ENCODE data around the gene TNFRSF8. TPM values are rescaled to one million over a fixed set of nuclear protein-coding genes. Genes with fewer than 3 reads are reported as not detected.

Gene TNFRSF8
- total RNA-seq = not detected
- polyA plus RNA-seq = not detected
- 0 to 4.4 (median 1.1) reads per million in 6 experiments for total RNA-seq

DNA sequence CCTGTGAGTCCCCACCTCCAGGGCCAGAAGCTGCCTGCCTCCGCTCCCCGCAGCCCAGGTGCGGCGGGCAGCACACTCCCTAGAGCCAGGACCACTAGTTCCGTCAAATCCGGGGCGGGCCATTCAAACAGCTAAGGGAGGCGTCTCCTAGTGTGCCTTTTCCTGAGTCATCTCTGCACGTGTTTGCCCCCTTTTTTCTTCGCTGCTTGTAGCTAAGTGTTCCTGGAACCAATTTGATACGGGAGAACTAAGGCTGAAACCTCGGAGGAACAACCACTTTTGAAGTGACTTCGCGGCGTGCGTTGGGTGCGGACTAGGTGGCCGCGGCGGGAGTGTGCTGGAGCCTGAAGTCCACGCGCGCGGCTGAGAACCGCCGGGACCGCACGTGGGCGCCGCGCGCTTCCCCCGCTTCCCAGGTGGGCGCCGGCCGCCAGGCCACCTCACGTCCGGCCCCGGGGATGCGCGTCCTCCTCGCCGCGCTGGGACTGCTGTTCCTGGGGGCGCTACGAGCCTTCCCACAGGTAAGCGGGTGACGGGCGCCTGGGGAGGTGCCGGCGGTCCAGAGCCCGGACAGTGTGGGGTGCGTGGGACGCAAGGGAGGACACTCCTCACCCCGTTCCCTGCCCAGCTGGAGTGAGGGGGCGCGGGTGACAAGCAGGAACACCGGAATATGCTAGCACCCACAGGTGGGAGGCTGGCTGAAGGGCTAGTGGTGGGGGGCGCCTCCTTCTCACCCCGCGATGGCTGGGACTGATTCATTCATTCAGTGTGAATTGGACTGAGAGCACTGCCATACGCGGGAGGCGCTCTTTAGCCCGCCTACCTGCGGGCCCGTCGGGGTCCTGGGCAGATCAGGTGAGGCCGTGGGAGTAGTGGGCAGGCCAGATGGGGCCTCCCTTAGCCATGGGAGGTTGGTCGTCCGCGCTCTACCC is at the start of gene TNFRSF8:
Gene TNFRSF8 (plus strand): TSS at position 163 of the 932 bp plus-strand sequence. CDS start 296 bp downstream, at position 459.
- Mint-ChIP-seq H3K27ac (no peak within 1 kb of the TSS), H3K27me3 (peaks cover 15 to 68% (median 49%) of the 10 kb centered on the region in 5 donors), H3K36me3 (no peaks in the 10 kb centered on the region), H3K9me3 (peaks cover 0 to 3% (median 0%) of the 10 kb centered on the region in 9 donors), H3K4me1 (peaks cover 8 to 36% (median 27%) of the 10 kb centered on the region in 4 donors), H3K4me3 (peak within 1 kb of the TSS; percentile 59 to 81 (median 72))
- peak in 3 of 10 donors; percentile 6 to 24 (median 15) for DNase-seq
- POLR2A ChIA-PET = no interaction called here
- peak; percentile 52 to 69 for ATAC-seq

DNA sequence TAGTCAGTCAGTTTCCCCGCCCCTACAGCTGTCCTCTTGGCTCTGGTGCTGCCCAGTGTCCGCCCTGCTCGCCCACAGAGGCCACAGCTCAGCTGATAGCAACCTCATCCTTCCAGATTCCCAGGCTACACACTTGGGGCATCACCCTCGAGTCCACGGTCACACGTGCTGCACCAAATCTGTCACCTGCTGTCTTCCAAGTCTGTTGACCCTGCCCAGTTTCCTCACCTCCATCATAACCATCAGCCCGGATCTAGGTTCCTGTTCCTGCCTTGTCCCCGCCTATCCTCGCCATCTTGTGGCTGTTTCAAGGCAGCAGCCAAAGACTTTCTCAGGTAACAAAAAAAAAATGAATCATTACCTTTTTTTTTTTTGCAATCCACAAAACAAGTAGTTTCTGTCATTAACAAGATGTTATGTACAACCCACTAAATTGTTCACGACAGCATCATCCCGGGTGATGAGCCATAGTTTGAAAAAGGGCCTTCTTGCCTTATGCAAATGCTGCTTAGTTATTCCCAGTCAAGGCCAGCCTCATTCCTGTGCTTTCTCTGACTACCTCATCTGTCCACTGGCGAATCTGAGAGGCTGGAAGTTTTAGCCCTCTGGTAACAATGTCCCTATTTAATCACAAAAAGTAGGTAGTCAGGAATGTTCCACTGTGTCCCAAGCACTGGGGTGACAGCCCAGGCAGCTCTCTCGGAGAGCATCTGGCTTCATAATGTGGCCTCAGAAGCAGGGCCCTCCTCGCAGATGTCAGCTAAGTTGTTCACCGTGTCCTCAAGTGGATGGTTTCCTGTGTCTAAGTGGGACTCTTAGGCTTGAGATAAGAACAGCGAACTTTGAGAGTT is 48.7 kb upstream of the TNFRSF8 start:
- no peak for ATAC-seq
- H3K4me3 Mint-ChIP-seq = no peak overlapping the region
- no peaks in the 10 kb centered on the region for H3K9me3 Mint-ChIP-seq
- peak in 1 of 10 donors; percentile 18 for DNase-seq
- POLR2A ChIA-PET = no interaction called here
- H3K27ac Mint-ChIP-seq = peak overlapping the region in 5 of 10 donors; percentile 4 to 58 (median 39)
- H3K4me1 Mint-ChIP-seq = peaks cover 0 to 4% (median 3%) of the 10 kb centered on the region in 4 donors
- peaks cover 0 to 36% (median 7%) of the 10 kb centered on the region in 3 donors for H3K36me3 Mint-ChIP-seq
- peaks cover 0 to 2% (median 0%) of the 10 kb centered on the region in 5 donors for H3K27me3 Mint-ChIP-seq

DNA sequence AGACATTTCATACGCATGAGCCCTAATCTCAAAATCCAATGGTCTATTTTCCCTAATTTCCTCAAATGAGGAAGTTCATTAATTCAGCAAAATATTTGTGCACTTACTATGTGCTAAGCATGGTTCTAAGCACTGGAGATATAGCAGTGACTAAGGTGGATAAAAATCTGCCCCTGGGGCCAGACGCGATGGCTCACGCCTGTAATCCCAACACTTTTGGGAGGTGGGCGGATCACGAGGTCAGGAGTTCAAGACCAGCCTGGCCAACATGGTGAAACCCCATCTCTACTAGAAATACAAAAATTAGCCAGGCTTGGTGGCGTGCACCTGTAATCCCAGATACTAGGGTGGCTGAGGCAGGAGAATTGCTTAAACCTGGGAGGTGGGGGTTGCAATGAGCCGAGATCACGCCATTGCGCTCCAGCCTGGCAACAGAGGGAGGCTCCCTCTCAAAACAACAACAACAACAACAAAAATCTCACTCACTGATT is 48.1 kb upstream of the TNFRSF8 start:
- peak overlapping the region in 1 of 10 donors; percentile 39 for H3K27ac Mint-ChIP-seq
- no peaks in the 10 kb centered on the region for H3K9me3 Mint-ChIP-seq
- peaks cover 0 to 2% (median 0%) of the 10 kb centered on the region in 5 donors for H3K27me3 Mint-ChIP-seq
- ATAC-seq = no peak
- POLR2A ChIA-PET = no interaction called here
- no peak overlapping the region for H3K4me3 Mint-ChIP-seq
- peak in 1 of 10 donors; percentile 36 for DNase-seq
- H3K4me1 Mint-ChIP-seq = peaks cover 3 to 8% (median 7%) of the 10 kb centered on the region in 4 donors
- peaks cover 0 to 30% (median 3%) of the 10 kb centered on the region in 3 donors for H3K36me3 Mint-ChIP-seq

DNA sequence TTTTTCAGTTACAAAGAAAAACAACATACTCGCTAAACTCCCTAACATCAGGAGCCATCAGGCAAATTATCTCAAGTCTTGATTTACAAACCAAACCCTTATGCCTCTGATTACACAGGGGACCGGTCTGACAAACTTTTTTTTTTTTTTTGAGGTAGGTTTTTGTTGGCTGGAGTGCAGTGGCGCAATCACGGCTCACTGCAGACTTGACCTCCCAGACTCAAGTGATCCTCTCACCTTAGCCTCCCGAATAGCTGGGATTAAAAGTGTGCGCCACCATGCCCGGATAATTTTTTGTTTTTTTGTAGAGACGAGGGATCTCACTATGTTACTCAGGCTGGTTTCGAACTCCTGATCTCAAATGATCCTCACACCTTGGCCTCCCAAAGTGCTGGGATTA is 47.6 kb upstream of the TNFRSF8 start:
- H3K36me3 Mint-ChIP-seq = peaks cover 0 to 25% (median 3%) of the 10 kb centered on the region in 3 donors
- peak in 1 of 10 donors; percentile 4 for DNase-seq
- no peak for ATAC-seq
- POLR2A ChIA-PET = interaction anchor here (0.7 kb wide), 1 partner anchor 624 kb away, joined by 3 read pairs; no protein-coding TSS in a partner anchor
- H3K4me1 Mint-ChIP-seq = peaks cover 6 to 12% (median 10%) of the 10 kb centered on the region in 4 donors
- peaks cover 0 to 2% (median 0%) of the 10 kb centered on the region in 5 donors for H3K27me3 Mint-ChIP-seq
- no peaks in the 10 kb centered on the region for H3K9me3 Mint-ChIP-seq
- H3K27ac Mint-ChIP-seq = no peak overlapping the region
- H3K4me3 Mint-ChIP-seq = no peak overlapping the region

DNA sequence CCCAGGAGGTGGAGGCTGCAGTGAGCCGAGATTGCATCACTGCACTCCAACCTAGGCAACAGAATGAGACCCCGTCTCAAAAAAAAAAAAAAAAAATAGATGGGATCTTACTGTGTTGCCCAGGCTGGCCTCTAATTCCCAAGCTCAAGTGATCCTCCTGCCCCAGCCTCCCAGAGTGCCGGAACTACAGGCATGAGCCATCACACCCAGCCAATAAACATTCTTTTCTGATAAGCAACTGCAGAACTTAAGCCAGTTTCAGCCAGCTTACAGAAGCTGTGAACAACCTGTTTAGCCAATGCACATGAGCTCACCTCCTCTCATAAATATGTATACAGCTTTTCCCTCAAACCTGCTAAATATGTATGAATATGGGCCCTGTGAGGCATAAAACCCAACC is 46.9 kb upstream of the TNFRSF8 start:
- H3K27me3 Mint-ChIP-seq = peaks cover 0 to 2% (median 0%) of the 10 kb centered on the region in 5 donors
- no peak overlapping the region for H3K4me3 Mint-ChIP-seq
- H3K27ac Mint-ChIP-seq = no peak overlapping the region
- H3K36me3 Mint-ChIP-seq = peaks cover 0 to 18% (median 3%) of the 10 kb centered on the region in 3 donors
- H3K9me3 Mint-ChIP-seq = no peaks in the 10 kb centered on the region
- ATAC-seq (no peak), DNase-seq (peak in 1 of 10 donors; percentile 8)
- H3K4me1 Mint-ChIP-seq = peaks cover 6 to 15% (median 10%) of the 10 kb centered on the region in 4 donors
- POLR2A ChIA-PET = interaction anchor here (1.3 kb wide), 1 partner anchor 108 kb away, joined by 3 read pairs; no protein-coding TSS in a partner anchor

DNA sequence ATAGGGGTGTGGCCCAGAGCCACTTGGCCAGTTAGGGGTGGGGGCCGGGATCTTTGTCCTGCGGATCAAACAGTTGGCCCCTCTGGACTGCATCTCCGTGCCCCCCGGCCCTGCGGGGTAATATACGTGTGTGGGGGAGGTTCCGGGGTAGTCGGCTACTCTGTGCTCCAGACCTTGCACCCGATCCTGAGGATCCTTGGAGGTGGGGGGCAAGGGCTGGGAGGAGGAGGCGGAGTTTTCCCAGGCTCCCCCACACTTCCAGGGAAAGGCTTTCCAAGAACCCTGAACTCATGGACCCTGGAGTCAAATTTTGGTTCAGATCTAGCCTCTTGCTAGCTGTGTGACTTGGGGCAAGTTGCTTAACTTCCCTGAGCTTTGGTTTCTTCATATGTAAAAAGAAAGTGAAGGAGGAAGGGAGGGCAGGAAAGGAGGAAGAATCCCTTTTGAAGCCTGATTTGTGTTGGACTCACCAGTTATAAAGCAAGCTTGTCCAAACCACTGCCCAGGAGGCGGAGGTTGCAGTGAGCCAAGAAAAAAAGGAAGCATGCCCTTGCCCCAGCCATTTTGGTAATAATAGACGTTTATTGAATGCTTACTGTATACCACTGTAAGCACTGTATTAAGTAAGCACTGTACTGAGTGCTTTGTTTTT is 43.1 kb upstream of the TNFRSF8 start:
- H3K4me3 Mint-ChIP-seq = peak overlapping the region; percentile 76 to 93 (median 87)
- POLR2A ChIA-PET = interaction anchor here (0.6 to 3.3 kb wide), 4 partner anchors 11 to 111 kb away, joined by 3 to 34 read pairs (median 10); partner anchors contain the start of gene MFN2
- H3K4me1 Mint-ChIP-seq = peaks cover 3 to 26% (median 14%) of the 10 kb centered on the region in 4 donors
- peaks cover 0 to 2% (median 0%) of the 10 kb centered on the region in 5 donors for H3K27me3 Mint-ChIP-seq
- H3K9me3 Mint-ChIP-seq = no peaks in the 10 kb centered on the region
- DNase-seq (peak in 2 of 10 donors; percentile 8 to 10), ATAC-seq (no peak)
- H3K27ac Mint-ChIP-seq = peak overlapping the region in 7 of 10 donors; percentile 46 to 93 (median 56)
- peaks cover 0 to 21% (median 9%) of the 10 kb centered on the region in 3 donors for H3K36me3 Mint-ChIP-seq

DNA sequence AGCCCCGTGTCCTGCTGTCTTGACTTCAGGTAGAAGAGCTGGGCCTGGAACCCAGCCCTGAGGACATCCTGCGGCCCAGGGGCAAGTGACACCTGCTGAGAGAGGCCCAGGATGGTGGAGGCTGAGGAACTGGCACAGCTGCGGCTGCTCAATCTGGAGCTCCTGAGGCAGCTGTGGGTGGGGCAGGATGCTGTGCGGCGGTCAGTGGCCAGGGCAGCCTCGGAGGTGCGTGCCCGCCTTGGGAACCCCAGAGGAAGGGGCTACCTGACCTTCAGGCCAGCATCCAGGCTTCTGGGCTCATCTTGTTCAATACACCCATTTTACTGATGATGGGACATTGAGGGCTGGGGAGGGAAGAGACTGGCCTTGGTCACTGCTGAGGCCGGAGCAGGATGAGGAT is 41.5 kb upstream of the TNFRSF8 start:
- Mint-ChIP-seq H3K27me3 (peaks cover 0 to 2% (median 0%) of the 10 kb centered on the region in 5 donors), H3K27ac (peak overlapping the region in 2 of 10 donors; percentile 40 to 63), H3K4me3 (peak overlapping the region in 3 of 10 donors; percentile 12 to 65 (median 14)), H3K4me1 (peaks cover 5 to 31% (median 14%) of the 10 kb centered on the region in 4 donors), H3K36me3 (peaks cover 0 to 32% (median 15%) of the 10 kb centered on the region in 3 donors), H3K9me3 (no peaks in the 10 kb centered on the region)
- ATAC-seq (no peak), DNase-seq (peak in 1 of 10 donors; percentile 32)
- POLR2A ChIA-PET = interaction anchor here (0.6 to 1.0 kb wide), 2 partner anchors 93 to 114 kb away, joined by 4 read pairs; no protein-coding TSS in a partner anchor

DNA sequence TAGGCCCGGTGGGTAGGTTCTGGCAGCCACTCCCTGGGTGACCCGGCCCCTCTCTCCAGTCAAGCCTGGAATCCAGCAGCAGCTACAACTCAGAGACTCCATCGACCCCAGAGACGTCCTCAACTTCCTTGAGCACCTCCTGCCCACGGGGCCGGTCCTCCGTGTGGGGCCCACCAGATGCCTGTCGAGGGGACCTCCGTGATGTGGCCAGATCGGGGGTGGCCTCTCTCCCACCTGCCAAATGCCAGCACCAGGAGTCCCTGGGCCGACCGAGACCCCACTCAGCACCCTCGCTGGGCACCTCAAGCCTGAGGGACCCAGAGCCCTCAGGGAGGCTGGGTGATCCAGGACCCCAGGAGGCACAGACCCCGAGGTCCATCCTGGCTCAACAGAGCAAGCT is 41.1 kb upstream of the TNFRSF8 start:
- Mint-ChIP-seq H3K36me3 (peaks cover 0 to 37% (median 15%) of the 10 kb centered on the region in 3 donors), H3K4me1 (peaks cover 5 to 31% (median 14%) of the 10 kb centered on the region in 4 donors), H3K4me3 (peak overlapping the region in 2 of 10 donors; percentile 14 to 65), H3K27me3 (peaks cover 0 to 2% (median 0%) of the 10 kb centered on the region in 5 donors), H3K27ac (peak overlapping the region in 1 of 10 donors; percentile 63), H3K9me3 (no peaks in the 10 kb centered on the region)
- DNase-seq (peak in 1 of 10 donors; percentile 58), ATAC-seq (no peak)
- POLR2A ChIA-PET = interaction anchor here (1.0 kb wide), 1 partner anchor 114 kb away, joined by 4 read pairs; no protein-coding TSS in a partner anchor

DNA sequence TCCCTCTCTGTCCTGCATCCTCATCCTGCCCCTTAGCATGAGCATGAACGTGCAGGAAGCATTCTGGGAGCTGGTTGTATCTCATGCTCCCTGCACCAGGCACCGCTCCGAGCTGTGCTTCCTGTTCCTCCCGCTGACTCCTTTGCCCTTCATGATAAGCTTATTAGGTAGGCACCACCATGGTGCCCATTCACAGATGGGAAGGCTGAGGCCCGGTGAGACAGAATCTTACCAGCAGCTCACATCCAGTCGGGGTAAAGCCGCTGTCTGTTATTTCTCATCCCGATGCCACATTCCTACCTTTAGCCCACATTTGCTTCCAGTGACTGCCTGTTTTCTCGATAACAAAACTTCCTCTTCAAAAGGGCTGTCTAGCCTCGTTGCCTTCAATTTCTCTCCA is 36.5 kb upstream of the TNFRSF8 start:
- no peaks in the 10 kb centered on the region for H3K27me3 Mint-ChIP-seq
- H3K4me3 Mint-ChIP-seq = no peak overlapping the region
- ATAC-seq (no peak), DNase-seq (peak in 1 of 10 donors; percentile 27)
- H3K4me1 Mint-ChIP-seq = peaks cover 0 to 15% (median 2%) of the 10 kb centered on the region in 4 donors
- no peaks in the 10 kb centered on the region for H3K9me3 Mint-ChIP-seq
- H3K36me3 Mint-ChIP-seq = peaks cover 4 to 59% (median 20%) of the 10 kb centered on the region in 3 donors
- POLR2A ChIA-PET = interaction anchor here (0.7 to 1.1 kb wide), 2 partner anchors 58 to 117 kb away, joined by 3 to 4 read pairs; no protein-coding TSS in a partner anchor
- H3K27ac Mint-ChIP-seq = peak overlapping the region in 3 of 10 donors; percentile 48 to 70 (median 48)

DNA sequence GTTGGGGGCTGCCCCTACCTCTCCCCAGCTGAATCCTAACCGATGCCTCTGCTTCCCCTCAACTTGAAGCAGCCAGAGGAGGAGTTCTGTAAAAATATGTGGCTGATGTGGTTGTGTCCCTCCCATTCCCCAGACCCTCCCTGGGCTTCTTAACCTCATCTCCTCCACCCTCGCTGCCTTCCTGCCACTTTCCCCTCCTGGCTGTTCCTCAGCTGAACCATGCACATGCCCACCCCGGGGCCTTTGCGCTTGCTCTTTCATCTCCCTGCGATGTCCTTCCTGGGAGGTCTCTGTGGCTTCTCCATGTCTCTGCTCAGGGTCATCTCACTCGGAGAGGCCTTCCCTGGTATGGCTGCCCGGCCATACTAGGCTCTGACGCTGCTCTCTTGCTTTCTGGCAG is 34.9 kb upstream of the TNFRSF8 start:
- H3K9me3 Mint-ChIP-seq = no peaks in the 10 kb centered on the region
- H3K4me1 Mint-ChIP-seq = peaks cover 0 to 8% (median 1%) of the 10 kb centered on the region in 4 donors
- POLR2A ChIA-PET = interaction anchor here (0.5 kb wide), 1 partner anchor 605 kb away, joined by 8 read pairs; no protein-coding TSS in a partner anchor
- H3K36me3 Mint-ChIP-seq = peaks cover 4 to 52% (median 20%) of the 10 kb centered on the region in 3 donors
- no peak for DNase-seq
- H3K27me3 Mint-ChIP-seq = no peaks in the 10 kb centered on the region
- H3K27ac Mint-ChIP-seq = peak overlapping the region in 2 of 10 donors; percentile 38 to 62
- peak overlapping the region in 2 of 10 donors; percentile 48 to 56 for H3K4me3 Mint-ChIP-seq
- no peak for ATAC-seq

DNA sequence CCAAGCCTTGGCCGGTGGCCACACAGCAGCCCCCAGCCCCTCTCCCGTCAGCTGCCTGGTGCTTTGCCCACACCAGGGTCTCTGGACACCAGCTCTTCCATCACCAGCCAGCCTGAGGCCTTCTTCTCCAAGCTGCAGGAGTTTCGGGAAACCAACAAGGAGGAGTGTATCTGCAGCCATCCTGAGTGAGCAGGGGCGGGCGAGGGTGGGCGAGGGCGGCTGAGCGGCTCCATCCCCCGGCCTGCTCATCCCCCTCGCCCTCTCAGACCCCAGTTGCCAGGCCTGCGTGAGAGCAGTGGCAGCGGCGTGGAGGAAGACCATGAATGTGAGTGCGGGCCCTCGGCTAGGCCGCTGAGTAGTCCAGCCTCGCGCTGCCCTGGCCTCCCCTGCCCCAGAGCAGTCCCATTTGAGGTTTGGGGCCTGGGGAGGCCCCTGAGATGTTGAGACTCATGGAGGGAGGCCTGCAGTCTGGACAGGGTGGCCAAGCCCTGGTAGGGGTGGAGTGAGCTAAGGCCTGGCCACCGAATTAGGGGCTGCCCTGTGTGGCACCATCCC is 34.1 kb upstream of the TNFRSF8 start:
- Mint-ChIP-seq H3K36me3 (peaks cover 4 to 48% (median 17%) of the 10 kb centered on the region in 3 donors), H3K4me1 (peaks cover 0 to 5% (median 1%) of the 10 kb centered on the region in 4 donors), H3K27me3 (no peaks in the 10 kb centered on the region), H3K4me3 (no peak overlapping the region), H3K9me3 (no peaks in the 10 kb centered on the region), H3K27ac (no peak overlapping the region)
- ATAC-seq (no peak), DNase-seq (no peak)
- POLR2A ChIA-PET = no interaction called here

Data from naive thymus-derived CD8-positive, alpha-beta T cell (primary cell).